AG04449 (cell line): Measurements from ENCODE around the gene CELSR1.

Experiments
- CTCF ChIA-PET: fragments of 350-600 bp; formaldehyde crosslinking; extraction: SDS; loops from one replicate; lab custom pipeline; 2021; ENCODE audit warnings: antibody characterized with exemption; lab: Yijun Ruan, JAX
- POLR2A ChIA-PET: fragments of 400-600, 350-600 bp; formaldehyde crosslinking; extraction: SDS; loops from one replicate; lab custom pipeline; 2020; ENCODE audit warnings: antibody characterized with exemption, inconsistent platforms; lab: Yijun Ruan, JAX
- DNase-seq: peaks from one replicate; pipeline ENCODE4 v3.0.0-alpha.2; 2010; ENCODE audit warnings: low read depth, low spot score
- H3K4me3 ChIP-seq: 2 replicates; pipeline ENCODE4 v1.5.1; 2011; ENCODE audit warnings: low read depth, mild to moderate bottlenecking, control low read depth, low read length
- CTCF ChIP-seq: IDR thresholded peaks from one replicate; pipeline ENCODE4 v1.5.1; 2011; ENCODE audit warnings: mild to moderate bottlenecking, moderate library complexity, low read length, control low read depth, inconsistent platforms; ENCODE audit not compliant: insufficient read depth; ENCODE audit errors: missing control alignments

CELSR1 gene

GRCh38 chr22:46354176-46354992 lies 183.0 kb downstream of the CELSR1 start:
- H3K4me3 ChIP-seq = no peak overlapping the region
- DNase-seq = no peak
- CTCF ChIA-PET = interaction anchor here (1.2 to 2.5 kb wide), 5 partner anchors 10 to 209 kb away, joined by 7 to 10 read pairs (median 9); no protein-coding TSS in a partner anchor
- no peak for TF ChIP-seq CTCF
- POLR2A ChIA-PET = no interaction called here

GRCh38 chr22:46353483-46354105 lies 183.8 kb downstream of the CELSR1 start:
- ChIA-PET POLR2A (no interaction called here), CTCF (interaction anchor here (0.9 to 2.2 kb wide), 5 partner anchors 9 to 210 kb away, joined by 4 to 9 read pairs (median 8); no protein-coding TSS in a partner anchor)
- TF ChIP-seq CTCF = no peak
- H3K4me3 ChIP-seq = no peak overlapping the region
- DNase-seq = no peak

- DNase-seq = no peak
- ChIA-PET CTCF (interaction anchor here (0.9 to 1.3 kb wide), 2 partner anchors 8 to 188 kb away, joined by 4 to 5 read pairs; no protein-coding TSS in a partner anchor), POLR2A (no interaction called here)
- TF ChIP-seq CTCF = no peak
- H3K4me3 ChIP-seq = no peak overlapping the region
These were observed 184.6 kb downstream of the CELSR1 start for GRCh38 chr22:46352691-46353386.

- ChIA-PET CTCF (interaction anchor here (0.9 to 3.6 kb wide), 2 partner anchors 15 to 189 kb away, joined by 4 to 16 read pairs; no protein-coding TSS in a partner anchor), POLR2A (no interaction called here)
- H3K4me3 ChIP-seq = no peak overlapping the region
- DNase-seq = no peak
- no peak for TF ChIP-seq CTCF
These were observed 185.1 kb downstream of the CELSR1 start for GRCh38 chr22:46352276-46352675.

GRCh38 chr22:46351767-46352166 lies 185.7 kb downstream of the CELSR1 start:
- POLR2A ChIA-PET = no interaction called here
- no peak overlapping the region for H3K4me3 ChIP-seq
- no peak for TF ChIP-seq CTCF
- no peak for DNase-seq
- CTCF ChIA-PET = interaction anchor here (1.3 to 3.6 kb wide), 2 partner anchors 11 to 15 kb away, joined by 3 to 16 read pairs; no protein-coding TSS in a partner anchor
